K562 (cell line): Measurements from ENCODE around the gene LTN1. TPM values are rescaled to one million over a fixed set of nuclear protein-coding genes. Genes with fewer than 3 reads are reported as not detected.
A peak's percentile ranks its signal among the peaks of the same experiment; 100 is the strongest.

Experiments
- DNMT1 ChIP-seq: fragments of 450-650 bp; IDR thresholded peaks from 2 replicates; pipeline ENCODE4 v1.6.1; 2016; ENCODE audit warnings: antibody characterized with exemption, mild to moderate bottlenecking
- E2F3 ChIP-seq: fragments of 250-450 bp; sonication (Bioruptor Pico); IDR thresholded peaks from 2 replicates; pipeline ENCODE4 v1.4.0; 2020; ENCODE audit warnings: mild to moderate bottlenecking
- GTF2F1 ChIP-seq: IDR thresholded peaks from 2 replicates; pipeline ENCODE4 v1.6.1; 2011; ENCODE audit warnings: low read depth, low read length, improper control_type of control experiment
- MAFF ChIP-seq: IDR thresholded peaks from 2 replicates; pipeline ENCODE4 v1.6.1; 2012; ENCODE audit warnings: low read length, improper control_type of control experiment
- MAFK ChIP-seq: IDR thresholded peaks from 2 replicates; pipeline ENCODE4 v1.6.1; 2011; ENCODE audit warnings: low read length, improper control_type of control experiment
- RBM17 ChIP-seq: fragments of 200-400 bp; formaldehyde crosslinking; IDR thresholded peaks from 2 replicates; pipeline ENCODE4 v1.6.1; 2017; ENCODE audit warnings: low read depth, mild to moderate bottlenecking, low read length, borderline replicate concordance
- SMAD2 ChIP-seq: fragments of 150-350 bp; IDR thresholded peaks from 2 replicates; pipeline ENCODE4 v1.6.1; 2014; ENCODE audit warnings: low read depth, mild to moderate bottlenecking, low read length
- THAP7 ChIP-seq: fragments of 250-450 bp; sonication (Bioruptor Pico); IDR thresholded peaks from 2 replicates; pipeline ENCODE4 v1.5.0; 2021
- ZBTB2 ChIP-seq: fragments of 450-650 bp; IDR thresholded peaks from 2 replicates; pipeline ENCODE4 v1.6.1; 2016; ENCODE audit warnings: antibody characterized with exemption
- ZHX1 ChIP-seq: fragments of 150-350 bp; conservative IDR thresholded peaks from 2 replicates; pipeline ENCODE4 v1.6.1; 2014; ENCODE audit warnings: low read length
- ZMIZ1 ChIP-seq, 2 experiments: fragments of 150-350 bp in 1 of 2; IDR thresholded peaks; 2 replicates each; pipeline ENCODE4 v1.6.1; 2012 to 2016; ENCODE audit warnings: low read depth in 2 of 2, low read length in 2 of 2, mild to moderate bottlenecking in 1 of 2, moderate library complexity in 1 of 2
- ZNF212 ChIP-seq: fragments of 450-650 bp; formaldehyde crosslinking; IDR thresholded peaks from 2 replicates; pipeline ENCODE4 v1.4.0; 2020; ENCODE audit warnings: mild to moderate bottlenecking
- ZNF354B ChIP-seq: fragments of 250-450 bp; sonication (Bioruptor Pico); IDR thresholded peaks from 2 replicates; pipeline ENCODE4 v1.4.0; 2020
- ZNF592 ChIP-seq: fragments of 450-650 bp; IDR thresholded peaks from 2 replicates; pipeline ENCODE4 v1.6.1; 2017; ENCODE audit warnings: antibody characterized with exemption, mild to moderate bottlenecking
- ZNF707 ChIP-seq: fragments of 250-450 bp; sonication (Bioruptor Pico); conservative IDR thresholded peaks from 2 replicates; pipeline ENCODE4 v1.8.0; 2022; ENCODE audit warnings: inconsistent platforms, mild to moderate bottlenecking, moderate library complexity
- polyA plus RNA-seq, 8 experiments: library from polyadenylated mRNA; depleted of rRNA in 4 of 8; stranded (reverse) in 5 of 8; unstranded in 3 of 8; fragments of >200 nt; fragmentation: Nextera tagmentation in 2 of 8; fragmentation: Illumina TruSeq in 1 of 8; extraction: Ambion mirVana in 2 of 8; extraction: Trizol in 1 of 8; gene quantifications; 2 replicates each; pipeline versions ENCODE4 v1.2.1 to v1.2.3, GENCODE V29; 2011 to 2014; ENCODE audit warnings: inconsistent platforms in 1 of 8, missing spikeins in 1 of 8
- total RNA-seq, 7 experiments: library from RNA; depleted of rRNA in 6 of 7; stranded (reverse); fragments of >200 nt in 6 of 7; fragmentation: Illumina TruSeq in 2 of 7; extraction: Trizol in 2 of 7; gene quantifications; 2 replicates each; pipeline versions ENCODE4 v1.2.1 to v1.2.3, GENCODE V29; 2011 to 2021; ENCODE audit warnings: low replicate concordance in 1 of 7

Gene LTN1
- total and polyA plus RNA-seq, 9 of the 15 experiments (the other 6 are each of a cell fraction or from before 2014, with no cell fraction given), result 15.7 to 49.6 (median 28.7) TPM

- peak; percentile 48; the same call in 1 of the 2 replicates for TF ChIP-seq ZHX1
- no peak for TF ChIP-seq ZNF707 (CRISPR knock-in tag)
- no peak for TF ChIP-seq ZNF212 (CRISPR knock-in tag)
- TF ChIP-seq THAP7 (CRISPR knock-in tag), result peak; percentile 80; the same call in 1 of the 2 replicates
- 0 out of 2 replicates have a peak, but pooled peaks have one; percentile 19 for TF ChIP-seq MAFK
- TF ChIP-seq DNMT1, result no peak
- TF ChIP-seq E2F3 (CRISPR knock-in tag), result no peak
- no peak for TF ChIP-seq SMAD2
- peak; percentile 45 to 48; a peak in 3 of 4 replicates for TF ChIP-seq ZMIZ1 (IDR thresholded peaks at IDR 0.05; ENCODE audit: low read depth in 2 of 2, low read length in 2 of 2)
- TF ChIP-seq ZNF354B (CRISPR knock-in tag), result no peak
- TF ChIP-seq ZBTB2, result peak; percentile 80
- TF ChIP-seq MAFF, result no peak
- peak; percentile 81; the same call in 1 of the 2 replicates for TF ChIP-seq GTF2F1
- TF ChIP-seq RBM17, result no peak
- peak; percentile 97 for TF ChIP-seq ZNF592
Measured at GRCh38 chr21:29002442-29003144, 9.9 kb upstream of the LTN1 start (continued).
